Peyer's patch (tissue), 4 donors: Measurements from ENCODE around the gene KLF13. TPM values are rescaled to one million over a fixed set of nuclear protein-coding genes. Genes with fewer than 3 reads are reported as not detected.
A peak's percentile ranks its signal among the peaks of the same experiment; 100 is the strongest.

Source experiments
- DNase-seq, 3 donors: peaks; one replicate each; pipeline ENCODE4 v3.0.0-alpha.2; 2017 to 2019
- H3K27ac ChIP-seq, 4 donors: fragments of 200-600 bp; sonication (generic); one replicate each; pipeline ENCODE4 v1.5.1; 2016 to 2019
- H3K27me3 ChIP-seq, 2 donors: fragments of 200-600 bp; sonication (generic); one replicate each; pipeline ENCODE4 v1.5.1; 2019
- H3K36me3 ChIP-seq, 3 donors: fragments of 200-600 bp; sonication (generic); one replicate each; pipeline ENCODE4 v1.5.1; 2016 to 2019
- H3K4me1 ChIP-seq, 4 donors: fragments of 200-600 bp; sonication (generic); one replicate each; pipeline ENCODE4 v1.5.1; 2016 to 2019
- H3K4me3 ChIP-seq, 4 donors: fragments of 200-600 bp; sonication (generic); 1 replicate in 3 of 4; 2 replicates in 1 of 4; pipeline ENCODE4 v1.5.1; 2016 to 2019; ENCODE audit warnings: mild to moderate bottlenecking in 1 of 4
- H3K9me3 ChIP-seq, 4 donors: fragments of 200-600 bp; sonication (generic); one replicate each; pipeline ENCODE4 v1.5.1; 2016 to 2019; ENCODE audit warnings: mild to moderate bottlenecking in 1 of 4
- POLR2A ChIP-seq, 2 donors: fragments of 450-650 bp; IDR thresholded peaks; one replicate each; pipeline ENCODE4 v1.5.1; 2017; ENCODE audit warnings: antibody characterized with exemption in 2 of 2, mild to moderate bottlenecking in 2 of 2, moderate library complexity in 2 of 2
- total RNA-seq, 4 donors: library from RNA; depleted of rRNA; stranded (reverse); fragments of >200 nt; gene quantifications; one replicate each; pipeline ENCODE4 v1.1.0, GENCODE V29; 2016
- TF ChIP-seq, protein P1 (sequence below), 6 experiments: fragments of 450-650 bp in 4 of 6; fragments of 200-600 bp in 2 of 6; sonication (generic) in 1 of 6; IDR thresholded peaks; one replicate each; pipeline ENCODE4 v1.5.1; 2017 to 2019; ENCODE audit warnings: antibody characterized with exemption in 6 of 6, mild to moderate bottlenecking in 3 of 6, moderate library complexity in 1 of 6

KLF13 gene
- total RNA-seq, 4 donors from 2014 or later = 51.2 to 80.4 (median 75.6) TPM

DNA sequence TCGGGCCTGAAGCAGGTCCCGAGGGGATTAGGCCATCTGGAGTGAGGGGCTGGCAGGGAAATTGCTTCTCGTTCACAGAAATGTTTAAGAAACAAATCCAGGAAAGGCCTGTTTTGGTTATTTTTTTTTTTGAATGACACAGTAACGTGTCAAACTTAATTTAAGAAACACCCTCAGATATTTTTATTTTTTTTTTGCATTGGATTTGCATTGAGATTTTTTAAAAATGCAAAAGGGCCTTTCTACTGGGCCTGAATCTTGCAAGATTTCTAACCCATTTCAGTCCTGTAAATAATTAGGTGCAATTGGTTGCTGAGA, 25.0 kb upstream of the KLF13 start:
- no peak for DNase-seq
- H3K4me1 ChIP-seq = peaks cover 0 to 25% (median 4%) of the 10 kb centered on the region in 4 donors
- no peaks in the 10 kb centered on the region for H3K36me3 ChIP-seq
- no peaks in the 10 kb centered on the region for H3K9me3 ChIP-seq
- H3K27me3 ChIP-seq = no peaks in the 10 kb centered on the region
- no peak overlapping the region for H3K27ac ChIP-seq
- H3K4me3 ChIP-seq = no peak overlapping the region
- no peak for TF ChIP-seq POLR2A (IDR thresholded peaks at IDR 0.05)
- TF ChIP-seq, protein P1, sequence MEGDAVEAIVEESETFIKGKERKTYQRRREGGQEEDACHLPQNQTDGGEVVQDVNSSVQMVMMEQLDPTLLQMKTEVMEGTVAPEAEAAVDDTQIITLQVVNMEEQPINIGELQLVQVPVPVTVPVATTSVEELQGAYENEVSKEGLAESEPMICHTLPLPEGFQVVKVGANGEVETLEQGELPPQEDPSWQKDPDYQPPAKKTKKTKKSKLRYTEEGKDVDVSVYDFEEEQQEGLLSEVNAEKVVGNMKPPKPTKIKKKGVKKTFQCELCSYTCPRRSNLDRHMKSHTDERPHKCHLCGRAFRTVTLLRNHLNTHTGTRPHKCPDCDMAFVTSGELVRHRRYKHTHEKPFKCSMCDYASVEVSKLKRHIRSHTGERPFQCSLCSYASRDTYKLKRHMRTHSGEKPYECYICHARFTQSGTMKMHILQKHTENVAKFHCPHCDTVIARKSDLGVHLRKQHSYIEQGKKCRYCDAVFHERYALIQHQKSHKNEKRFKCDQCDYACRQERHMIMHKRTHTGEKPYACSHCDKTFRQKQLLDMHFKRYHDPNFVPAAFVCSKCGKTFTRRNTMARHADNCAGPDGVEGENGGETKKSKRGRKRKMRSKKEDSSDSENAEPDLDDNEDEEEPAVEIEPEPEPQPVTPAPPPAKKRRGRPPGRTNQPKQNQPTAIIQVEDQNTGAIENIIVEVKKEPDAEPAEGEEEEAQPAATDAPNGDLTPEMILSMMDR (IDR thresholded peaks at IDR 0.05) = no peak

GRCh38 chr15:31302029-31302657, 24.5 kb upstream of the KLF13 start:
- H3K4me1 ChIP-seq = peaks cover 0 to 20% (median 4%) of the 10 kb centered on the region in 4 donors
- TF ChIP-seq, protein P1 (IDR thresholded peaks at IDR 0.05) = no peak
- no peak for TF ChIP-seq POLR2A (IDR thresholded peaks at IDR 0.05)
- H3K27me3 ChIP-seq = no peaks in the 10 kb centered on the region
- H3K4me3 ChIP-seq = no peak overlapping the region
- no peaks in the 10 kb centered on the region for H3K9me3 ChIP-seq
- no peak overlapping the region for H3K27ac ChIP-seq
- peak in 1 of 3 donors; percentile 36 for DNase-seq
- H3K36me3 ChIP-seq = no peaks in the 10 kb centered on the region

DNA sequence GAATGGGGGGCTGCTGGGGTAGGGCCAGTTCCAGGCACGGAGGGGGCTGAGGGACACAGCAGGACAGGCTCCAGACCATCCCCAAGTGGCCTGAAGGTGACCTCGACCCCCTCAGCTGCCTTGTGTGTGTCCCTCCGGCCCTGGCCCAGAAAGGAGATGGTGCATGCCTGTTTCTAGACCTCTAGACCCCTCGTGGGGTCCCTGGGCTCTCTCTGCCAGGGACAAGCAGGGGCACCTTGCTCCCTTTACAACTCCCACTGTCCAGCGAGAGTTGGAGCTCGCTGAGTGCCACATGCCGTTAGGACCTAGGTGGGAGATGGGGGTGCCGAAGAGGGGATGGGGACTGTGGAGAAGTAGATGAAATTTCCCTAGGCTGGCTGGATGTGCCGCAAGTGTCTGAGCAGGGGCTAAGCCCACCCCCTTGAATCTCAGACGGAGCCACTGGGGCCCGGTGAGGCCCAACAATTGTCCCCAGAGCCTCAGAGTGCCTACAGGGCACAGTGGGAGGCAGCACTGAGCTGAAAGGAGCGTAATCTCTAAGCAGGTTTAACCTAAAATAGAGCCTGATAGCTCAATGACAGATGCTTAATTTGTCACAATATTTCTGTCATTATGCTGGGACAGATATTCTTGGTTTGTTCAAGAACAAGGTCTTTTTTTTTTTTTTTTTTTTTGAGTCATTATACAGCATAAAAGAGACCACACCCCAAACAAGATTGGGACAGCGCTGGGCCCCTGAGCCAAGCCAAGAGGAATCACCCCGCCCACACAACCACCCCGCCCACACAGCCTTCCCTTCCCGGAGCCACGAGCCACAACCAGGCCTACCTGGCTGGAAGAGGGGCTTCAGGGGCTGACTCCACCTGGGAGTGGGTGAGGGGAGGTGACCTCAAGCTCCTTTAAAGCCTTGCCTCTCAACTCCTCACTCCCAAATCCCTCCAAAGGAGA, 23.6 kb upstream of the KLF13 start:
- Histone ChIP-seq H3K4me1 (peaks cover 0 to 11% (median 0%) of the 10 kb centered on the region in 4 donors), H3K27ac (no peak overlapping the region), H3K27me3 (no peaks in the 10 kb centered on the region), H3K4me3 (no peak overlapping the region), H3K9me3 (no peaks in the 10 kb centered on the region), H3K36me3 (no peaks in the 10 kb centered on the region)
- TF ChIP-seq POLR2A (IDR thresholded peaks at IDR 0.05) = no peak
- TF ChIP-seq, protein P1 (IDR thresholded peaks at IDR 0.05) = peak in 4 of 6 experiments; percentile 8 to 15 (median 13)
- peak in 2 of 3 donors; percentile 50 to 60 for DNase-seq

DNA sequence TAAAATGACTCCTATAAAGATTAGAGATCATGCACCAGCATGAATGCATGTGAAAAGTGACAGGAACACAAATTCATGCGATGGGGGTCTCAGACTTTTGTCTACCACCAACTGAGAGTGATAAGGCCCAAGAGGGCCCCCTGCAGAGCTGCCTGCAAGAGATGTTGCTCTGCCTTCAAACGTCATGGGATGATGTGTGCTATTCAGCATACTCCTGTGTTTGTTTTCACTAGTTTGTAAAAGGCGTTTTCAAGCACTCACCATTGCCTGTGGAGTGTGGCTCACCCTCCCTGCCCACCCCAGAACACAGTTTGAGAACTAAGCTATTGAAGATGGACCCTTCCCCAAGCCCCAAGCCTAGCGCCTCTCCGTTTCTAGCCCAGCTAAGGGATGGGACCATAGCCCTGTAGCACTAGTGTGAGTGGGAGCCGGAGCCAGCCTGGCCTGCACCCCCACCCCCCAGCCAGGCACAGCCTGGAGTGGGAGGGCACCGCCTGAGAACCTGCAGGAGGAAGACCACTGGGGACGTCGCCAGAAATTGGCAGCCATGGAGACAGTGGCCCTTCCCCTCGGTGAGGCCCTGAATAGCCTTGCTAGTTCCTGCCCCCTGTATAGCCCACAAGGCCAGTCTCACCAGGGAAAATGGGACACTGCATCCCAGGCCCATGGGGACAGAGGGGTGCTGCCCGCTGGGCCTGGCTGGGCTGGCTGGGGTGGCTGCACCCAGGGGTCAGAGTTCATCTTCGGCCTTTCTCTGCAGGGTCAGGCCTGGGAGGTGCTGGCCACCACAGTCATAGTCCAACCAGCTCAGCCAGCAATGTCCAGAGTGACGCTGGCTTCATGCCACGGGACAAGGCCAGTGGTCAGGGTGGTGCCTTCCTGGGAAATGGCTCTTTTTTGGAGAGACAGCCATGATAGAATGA, 22.6 kb upstream of the KLF13 start:
- no peak overlapping the region for H3K4me3 ChIP-seq
- no peak for TF ChIP-seq POLR2A (IDR thresholded peaks at IDR 0.05)
- TF ChIP-seq, protein P1 (IDR thresholded peaks at IDR 0.05) = no peak
- H3K27ac ChIP-seq = no peak overlapping the region
- no peaks in the 10 kb centered on the region for H3K36me3 ChIP-seq
- H3K27me3 ChIP-seq = no peaks in the 10 kb centered on the region
- H3K4me1 ChIP-seq = peaks cover 0 to 6% (median 0%) of the 10 kb centered on the region in 4 donors
- H3K9me3 ChIP-seq = no peaks in the 10 kb centered on the region
- peak in 1 of 3 donors; percentile 39 for DNase-seq

- TF ChIP-seq, protein P1 (IDR thresholded peaks at IDR 0.05) = no peak
- no peak for TF ChIP-seq POLR2A (IDR thresholded peaks at IDR 0.05)
- Histone ChIP-seq H3K27ac (no peak overlapping the region), H3K36me3 (no peaks in the 10 kb centered on the region), H3K4me3 (no peak overlapping the region), H3K9me3 (no peaks in the 10 kb centered on the region), H3K4me1 (peaks cover 0 to 6% (median 0%) of the 10 kb centered on the region in 4 donors), H3K27me3 (no peaks in the 10 kb centered on the region)
- DNase-seq = peak in 1 of 3 donors; percentile 37
These were observed 21.8 kb upstream of the KLF13 start for GRCh38 chr15:31304751-31305365.
